Bone marrow (tissue), 2 donors: ENCODE measurements around the gene FKBP2.

Source experiments
- DNase-seq, 2 donors: peaks; one replicate each; lab custom pipeline; 2025; lab: John Stamatoyannopoulos, UW

The FKBP2 gene

GRCh38 chr11:64285885-64286800, 45.2 kb downstream of the FKBP2 start:
- DNase-seq: no peak

DNA sequence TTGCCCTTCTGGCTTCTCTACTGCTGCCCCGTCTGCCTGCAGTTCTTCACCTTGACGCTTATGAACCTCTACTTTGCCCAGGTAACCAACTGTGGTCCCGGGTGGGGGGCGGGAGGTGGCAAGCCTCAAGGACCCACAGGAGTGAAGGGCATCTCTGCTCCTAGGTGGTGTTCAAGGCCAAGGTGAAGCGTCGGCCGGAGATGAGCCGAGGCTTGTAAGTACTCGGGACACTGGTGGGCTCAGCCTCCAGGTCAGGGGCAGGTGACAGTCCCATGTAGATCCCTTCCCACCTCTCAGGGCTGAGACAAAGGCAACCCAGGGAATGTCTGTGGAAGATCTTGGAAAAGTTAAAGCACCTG, 45.9 kb downstream of the FKBP2 start:
- no peak for DNase-seq

- no peak for DNase-seq
Observed at GRCh38 chr11:64287676-64288352, 46.9 kb downstream of the FKBP2 start.

- DNase-seq: no peak
Observed at GRCh38 chr11:64288353-64288750, 47.5 kb downstream of the FKBP2 start.

DNA sequence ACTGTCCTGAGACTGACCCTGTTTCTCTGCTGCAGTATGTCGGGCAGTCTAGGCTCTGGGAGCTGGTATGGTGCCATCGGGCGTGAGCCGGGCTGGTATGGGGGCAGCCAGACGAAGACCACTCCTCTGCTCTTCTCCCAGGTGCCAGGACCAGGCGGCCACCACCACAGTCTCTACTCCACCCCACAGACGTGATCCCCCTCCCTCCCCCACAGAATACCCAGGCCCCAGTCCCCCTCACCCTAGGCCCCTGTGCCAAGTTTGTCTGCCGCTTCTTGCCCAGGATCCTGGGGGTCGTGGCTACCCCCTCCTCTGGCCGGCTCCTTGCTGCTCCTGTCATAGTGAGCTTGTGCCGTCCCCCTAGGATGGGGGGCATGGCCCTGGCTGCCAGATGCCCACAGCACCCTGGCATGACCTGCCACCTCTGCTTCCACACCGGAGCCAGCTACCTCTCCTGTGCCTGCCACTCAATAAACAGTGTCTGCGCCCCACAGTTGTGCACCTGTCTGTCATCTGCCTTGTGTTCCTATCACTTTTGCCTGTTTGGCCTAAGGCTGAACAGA, 48.2 kb downstream of the FKBP2 start:
- no peak for DNase-seq

GRCh38 chr11:64290352-64291261, 49.7 kb downstream of the FKBP2 start:
- no peak for DNase-seq

- no peak for DNase-seq
Observed at GRCh38 chr11:64291262-64291751, 50.4 kb downstream of the FKBP2 start, which contains the start of gene KCNK4. Gene KCNK4, plus strand, starts transcription at chr11:64291302. Its CDS starts 1,717 bp downstream, at chr11:64293019.

- no peak for DNase-seq
Observed at GRCh38 chr11:64291752-64292459, 51.0 kb downstream of the FKBP2 start.

DNA sequence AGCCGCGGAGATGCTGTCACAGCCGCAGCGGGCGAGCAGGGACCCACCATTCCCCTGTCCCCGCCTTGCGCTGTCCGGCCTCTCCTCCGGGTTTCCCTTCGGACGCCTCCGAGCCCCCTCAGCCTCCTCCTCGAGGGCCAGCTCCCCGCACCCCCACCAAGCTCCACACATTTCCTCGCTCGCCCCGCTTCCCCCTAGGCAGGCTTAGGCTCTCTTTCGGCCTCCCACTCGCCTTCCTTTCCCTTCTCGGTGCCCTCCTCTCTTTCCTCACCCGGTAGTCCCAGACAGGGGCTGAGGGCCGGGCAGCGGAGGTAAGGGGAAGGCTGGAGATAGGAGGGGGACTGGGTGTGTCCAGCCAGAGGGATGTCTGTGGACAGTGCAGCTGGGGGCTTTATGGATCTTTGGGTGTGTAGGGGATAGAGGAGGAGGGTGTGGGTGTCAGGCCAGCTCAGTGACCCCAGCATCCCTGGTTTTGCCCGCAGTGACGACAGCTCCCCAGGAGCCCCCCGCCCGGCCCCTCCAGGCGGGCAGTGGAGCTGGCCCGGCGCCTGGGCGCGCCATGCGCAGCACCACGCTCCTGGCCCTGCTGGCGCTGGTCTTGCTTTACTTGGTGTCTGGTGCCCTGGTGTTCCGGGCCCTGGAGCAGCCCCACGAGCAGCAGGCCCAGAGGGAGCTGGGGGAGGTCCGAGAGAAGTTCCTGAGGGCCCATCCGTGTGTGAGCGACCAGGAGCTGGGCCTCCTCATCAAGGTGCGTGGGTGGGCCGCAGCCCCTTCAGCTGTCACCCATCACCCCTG, 51.8 kb downstream of the FKBP2 start:
- no peak for DNase-seq
